B cell (primary cell): Measurements from ENCODE around the gene TSPAN1. TPM values are rescaled to one million over a fixed set of nuclear protein-coding genes. Genes with fewer than 3 reads are reported as not detected.

Experiments
- ATAC-seq: fragments of 200-7000 bp; cut with Tn5 transposase; one replicate; pipeline ENCODE4 v1.10.0; 2021; ENCODE audit warnings: low read depth, mild to moderate bottlenecking, moderate number of reproducible peaks, moderate library complexity
- CTCF ChIA-PET: fragments of 350-600 bp; sonication (Branson Sonifier 250); formaldehyde crosslinking; loops from one replicate; lab custom pipeline; 2021; ENCODE audit warnings: antibody characterized with exemption, inconsistent platforms; lab: Charles Lee
- POLR2A ChIA-PET: fragments of 350-600 bp; sonication (Branson Sonifier 250); formaldehyde crosslinking; loops from one replicate; lab custom pipeline; 2021; ENCODE audit warnings: antibody characterized with exemption; lab: Charles Lee
- DNase-seq: peaks from one replicate; pipeline ENCODE4 v3.0.0; 2013
- H2AFZ ChIP-seq: 2 replicates; pipeline ENCODE4 v1.6.1; 2012; ENCODE audit warnings: mild to moderate bottlenecking, low read depth, low read length; ENCODE audit not compliant: insufficient read depth, poor library complexity, severe bottlenecking
- H3K27ac ChIP-seq, 2 donors: 1 replicate in 1 of 2; 2 replicates in 1 of 2; pipeline ENCODE4 v1.5.1; 2012 to 2013; ENCODE audit warnings: low read length in 2 of 2, mild to moderate bottlenecking in 2 of 2, moderate library complexity in 1 of 2
- H3K27me3 ChIP-seq, 4 experiments: fragments of 200-600 bp in 1 of 4; sonication (generic) in 1 of 4; replicated peaks in 1 of 4; 1 replicate in 2 of 4; 2 replicates in 2 of 4; pipeline versions ENCODE4 v1.6.1 to v1.7.0; 2013 to 2016; ENCODE audit warnings: low read length in 3 of 4, mild to moderate bottlenecking in 2 of 4, mixed read lengths in 1 of 4, moderate library complexity in 1 of 4; ENCODE audit not compliant: insufficient read depth in 4 of 4, control insufficient read depth in 3 of 4; ENCODE audit errors: control extremely low read depth in 1 of 4
- H3K36me3 ChIP-seq, 2 experiments: replicated peaks in 1 of 2; 1 replicate in 1 of 2; 2 replicates in 1 of 2; pipeline versions ENCODE4 v1.6.1 to v1.7.1; 2013; ENCODE audit warnings: low read length in 1 of 2; ENCODE audit not compliant: insufficient read depth in 2 of 2, control insufficient read depth in 1 of 2; ENCODE audit errors: control extremely low read depth in 1 of 2, extremely low read depth in 1 of 2
- H3K4me1 ChIP-seq, 2 donors: fragments of 200-600 bp in 1 of 2; sonication (generic) in 1 of 2; 1 replicate in 1 of 2; 2 replicates in 1 of 2; pipeline versions ENCODE4 v1.5.1 to v1.6.1; 2013 to 2017; ENCODE audit warnings: low read length in 2 of 2; ENCODE audit not compliant: control insufficient read depth in 2 of 2, insufficient read depth in 2 of 2
- H3K4me2 ChIP-seq: replicated peaks from 2 replicates; pipeline ENCODE3; 2012; ENCODE audit warnings: mild to moderate bottlenecking, low read depth, low read length; ENCODE audit not compliant: poor library complexity, severe bottlenecking
- H3K4me3 ChIP-seq, 5 experiments: fragments of 200-600 bp in 1 of 5; sonication (generic) in 1 of 5; 1 replicate in 3 of 5; 2 replicates in 2 of 5; pipeline versions ENCODE4 v1.5.1 to v1.7.0; 2011 to 2016; ENCODE audit warnings: low read length in 4 of 5, mild to moderate bottlenecking in 4 of 5, low read depth in 2 of 5, control low read depth in 1 of 5, moderate library complexity in 1 of 5; ENCODE audit not compliant: insufficient read depth in 1 of 5; ENCODE audit errors: control extremely low read depth in 1 of 5, extremely low read depth in 1 of 5
- H3K79me2 ChIP-seq: fragments of 200-600 bp; sonication (generic); one replicate; pipeline ENCODE4 v1.6.0; 2016; ENCODE audit warnings: low read length; ENCODE audit not compliant: control insufficient read depth, insufficient read depth
- H3K9ac ChIP-seq: fragments of 200-600 bp; sonication (generic); 2 replicates; pipeline ENCODE4 v1.6.1; 2017; ENCODE audit warnings: mild to moderate bottlenecking, low read length, moderate library complexity
- H3K9me3 ChIP-seq, 3 donors: one replicate each; pipeline versions ENCODE4 v1.6.1 to v1.7.1; 2013; ENCODE audit warnings: low read length in 2 of 3; ENCODE audit not compliant: control insufficient read depth in 2 of 3, insufficient read depth in 1 of 3; ENCODE audit errors: control extremely low read depth in 1 of 3
- H4K20me1 ChIP-seq: 2 replicates; pipeline ENCODE4 v1.6.0; 2012; ENCODE audit warnings: mild to moderate bottlenecking, low read length; ENCODE audit not compliant: insufficient read depth, control insufficient read depth, poor library complexity, severe bottlenecking
- H3K27ac Mint-ChIP-seq: one replicate; pipeline ENCODE4 v1.8.0; 2021; ENCODE audit warnings: mixed read lengths
- H3K27me3 Mint-ChIP-seq: one replicate; pipeline ENCODE4 v1.8.0; 2021; ENCODE audit warnings: mixed read lengths
- H3K4me1 Mint-ChIP-seq: one replicate; pipeline ENCODE4 v1.8.0; 2021; ENCODE audit warnings: mixed read lengths
- H3K4me3 Mint-ChIP-seq: one replicate; pipeline ENCODE4 v1.8.0; 2021; ENCODE audit warnings: mixed read lengths
- H3K9me3 Mint-ChIP-seq: one replicate; pipeline ENCODE4 v1.8.0; 2022; ENCODE audit warnings: mixed read lengths; ENCODE audit not compliant: insufficient read depth
- EZH2 ChIP-seq: IDR thresholded peaks from 2 replicates; pipeline ENCODE4 v1.6.1; 2012; ENCODE audit warnings: borderline replicate concordance, low read depth, mild to moderate bottlenecking, moderate library complexity, low read length; ENCODE audit not compliant: insufficient read depth, poor library complexity, severe bottlenecking
- WGBS: methylation state at CpG from one replicate; pipeline ENCODE4 v1.1.5; 2013; ENCODE audit warnings: missing lambda C conversion rate; ENCODE audit not compliant: insufficient coverage; 5-methylcytosine and 5-hydroxymethylcytosine counted together
- intact Hi-C: fragments of 100-400 bp; cut with micrococcal nuclease; formaldehyde crosslinking; loops from one replicate; pipeline ENCODE4 v1.10.0; 2022
- polyA plus RNA-seq: library from polyadenylated mRNA; depleted of rRNA; stranded (reverse); fragments of >200 nt; gene quantifications from 2 replicates; pipeline ENCODE4 v1.2.3, GENCODE V29; 2012
- total RNA-seq, 2 donors: library from RNA; stranded (reverse); fragments of 120-200 nt in 1 of 2; gene quantifications; 1 replicate in 1 of 2; 2 replicates in 1 of 2; pipeline versions ENCODE4 v1.2.3 to v1.2.4, GENCODE V29; 2013 to 2022
- TF ChIP-seq, protein P1 (sequence below): fragments of 200-600 bp; IDR thresholded peaks from one replicate; pipeline ENCODE4 v1.8.0; 2022; ENCODE audit warnings: antibody characterized with exemption, mild to moderate bottlenecking

Gene TSPAN1
- total and polyA plus RNA-seq, 2 donors (not counting 1 experiment from before 2014, with no cell fraction given) = not detected

DNA sequence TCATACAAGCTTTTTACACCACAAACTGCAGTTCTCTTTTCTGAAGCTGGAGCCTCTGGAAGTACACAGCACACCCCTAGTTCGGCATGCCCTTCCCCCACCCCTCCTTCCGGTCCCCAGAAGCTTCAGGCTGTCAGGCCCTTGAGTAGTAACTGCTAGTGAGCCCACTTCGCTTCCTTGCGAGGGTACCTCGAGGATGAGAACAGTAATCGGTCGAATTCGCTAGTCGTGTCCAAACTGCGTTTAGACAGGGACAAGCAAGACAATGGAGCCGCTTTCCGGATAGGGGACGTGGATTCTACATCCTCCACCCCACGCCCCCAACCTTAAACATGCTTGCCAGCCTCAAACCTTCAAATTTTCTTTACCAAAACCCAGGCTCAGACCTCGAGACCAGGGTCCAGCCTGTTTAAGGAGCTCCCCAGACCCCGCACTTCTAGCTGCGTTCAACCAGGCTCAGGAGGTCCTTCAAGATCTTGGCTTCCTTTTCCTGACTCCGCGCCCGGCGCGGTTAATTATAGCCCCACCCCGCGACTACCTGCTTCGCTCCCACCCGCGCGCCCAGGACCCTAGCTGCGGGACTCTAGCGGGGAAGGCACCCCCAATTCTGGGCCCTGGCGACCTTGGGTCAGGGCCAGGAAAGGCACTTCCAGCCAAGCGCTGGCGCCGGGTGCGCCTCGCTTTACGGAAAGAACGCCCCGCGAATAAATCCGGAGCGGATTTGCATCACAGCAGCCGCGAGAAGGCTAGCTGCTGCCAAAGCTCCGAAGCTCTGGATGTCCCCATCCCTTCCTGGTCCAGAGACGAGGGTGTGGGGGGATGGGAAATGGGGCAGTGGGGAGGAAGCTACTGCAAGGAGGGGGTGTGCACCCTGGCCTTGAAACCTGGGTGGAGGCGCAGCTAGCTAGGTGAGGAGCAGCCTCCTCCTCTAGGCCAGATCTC, 8.1 kb upstream of the TSPAN1 start:
- TF ChIP-seq EZH2 = no peak
- TF ChIP-seq, protein P1, sequence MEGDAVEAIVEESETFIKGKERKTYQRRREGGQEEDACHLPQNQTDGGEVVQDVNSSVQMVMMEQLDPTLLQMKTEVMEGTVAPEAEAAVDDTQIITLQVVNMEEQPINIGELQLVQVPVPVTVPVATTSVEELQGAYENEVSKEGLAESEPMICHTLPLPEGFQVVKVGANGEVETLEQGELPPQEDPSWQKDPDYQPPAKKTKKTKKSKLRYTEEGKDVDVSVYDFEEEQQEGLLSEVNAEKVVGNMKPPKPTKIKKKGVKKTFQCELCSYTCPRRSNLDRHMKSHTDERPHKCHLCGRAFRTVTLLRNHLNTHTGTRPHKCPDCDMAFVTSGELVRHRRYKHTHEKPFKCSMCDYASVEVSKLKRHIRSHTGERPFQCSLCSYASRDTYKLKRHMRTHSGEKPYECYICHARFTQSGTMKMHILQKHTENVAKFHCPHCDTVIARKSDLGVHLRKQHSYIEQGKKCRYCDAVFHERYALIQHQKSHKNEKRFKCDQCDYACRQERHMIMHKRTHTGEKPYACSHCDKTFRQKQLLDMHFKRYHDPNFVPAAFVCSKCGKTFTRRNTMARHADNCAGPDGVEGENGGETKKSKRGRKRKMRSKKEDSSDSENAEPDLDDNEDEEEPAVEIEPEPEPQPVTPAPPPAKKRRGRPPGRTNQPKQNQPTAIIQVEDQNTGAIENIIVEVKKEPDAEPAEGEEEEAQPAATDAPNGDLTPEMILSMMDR = no peak
- Mint-ChIP-seq H3K27me3 (peaks cover 21% of the 10 kb centered on the region), H3K4me3 (peak overlapping the region; percentile 90), H3K9me3 (no peaks in the 10 kb centered on the region), H3K27ac (peak overlapping the region; percentile 57), H3K4me1 (peaks cover 27% of the 10 kb centered on the region)
- 3% methylated on average over 47 of the region's 47 CpGs for WGBS
- ChIA-PET CTCF (interaction anchor here (0.8 to 1.9 kb wide), 9 partner anchors 10 to 131 kb away, joined by 3 to 10 read pairs (median 3); no protein-coding TSS in a partner anchor), POLR2A (interaction anchor here (1.0 to 1.1 kb wide), 2 partner anchors 34 to 481 kb away, joined by 3 to 4 read pairs; partner anchors contain the start of gene PIK3R3)
- H3K79me2 ChIP-seq = no peaks in the 10 kb centered on the region
- H3K4me2 ChIP-seq = peak overlapping the region; percentile 98
- H3K27ac ChIP-seq = peak overlapping the region; percentile 1 to 46
- no peaks in the 10 kb centered on the region for H4K20me1 ChIP-seq
- peak overlapping the region; percentile 97 for H2AFZ ChIP-seq
- ATAC-seq (peak; percentile 47), DNase-seq (peak; percentile 58)
- no peaks in the 10 kb centered on the region for H3K9me3 ChIP-seq
- H3K4me1 ChIP-seq = peaks cover 18 to 25% of the 10 kb centered on the region in 2 donors
- H3K9ac ChIP-seq = peak overlapping the region; percentile 81
- intact Hi-C loops = no loop called here
- no peaks in the 10 kb centered on the region for H3K36me3 ChIP-seq
- H3K27me3 ChIP-seq = peaks cover 0 to 17% (median 0%) of the 10 kb centered on the region in 4 experiments
- H3K4me3 ChIP-seq = peak overlapping the region; percentile 50 to 86 (median 65)

DNA sequence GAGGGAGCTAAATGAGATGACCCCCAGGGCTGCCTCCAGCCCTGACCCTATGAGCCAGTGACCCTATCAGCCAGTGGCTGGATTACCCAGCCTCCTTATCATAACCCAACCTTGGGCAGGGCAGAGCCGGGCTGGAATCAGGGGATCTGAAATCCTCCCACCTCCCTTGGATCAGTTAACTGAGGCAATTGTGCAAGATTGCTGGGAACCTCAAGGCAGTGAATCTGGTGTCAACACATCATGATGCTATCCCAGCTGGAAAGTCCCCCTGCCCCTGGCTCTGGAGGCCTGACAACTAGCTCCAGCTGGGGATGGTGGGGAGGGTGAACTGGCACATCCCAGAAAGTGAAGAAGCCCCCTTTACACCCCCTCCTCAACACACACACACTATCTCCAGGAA, 6.4 kb upstream of the TSPAN1 start:
- H3K9ac ChIP-seq = no peak overlapping the region
- no peak for DNase-seq
- no peak for ATAC-seq
- H3K27ac Mint-ChIP-seq = no peak overlapping the region
- no peak overlapping the region for H3K4me3 ChIP-seq
- H3K4me2 ChIP-seq = no peak overlapping the region
- no peaks in the 10 kb centered on the region for H3K36me3 ChIP-seq
- TF ChIP-seq, protein P1 = no peak
- no peak for TF ChIP-seq EZH2
- H3K9me3 ChIP-seq = no peaks in the 10 kb centered on the region
- H3K27ac ChIP-seq = no peak overlapping the region
- no peaks in the 10 kb centered on the region for H4K20me1 ChIP-seq
- WGBS = 88% methylated on average over 1 of the region's 1 CpG
- POLR2A ChIA-PET = no interaction called here
- H3K27me3 Mint-ChIP-seq = peaks cover 21% of the 10 kb centered on the region
- intact Hi-C loops = no loop called here
- peaks cover 30% of the 10 kb centered on the region for H3K4me1 Mint-ChIP-seq
- peak overlapping the region; percentile 8 for H3K4me3 Mint-ChIP-seq
- CTCF ChIA-PET = interaction anchor here (1.7 kb wide), 1 partner anchor 119 kb away, joined by 3 read pairs; no protein-coding TSS in a partner anchor
- peaks cover 18 to 34% of the 10 kb centered on the region in 2 donors for H3K4me1 ChIP-seq
- H2AFZ ChIP-seq = no peak overlapping the region
- H3K9me3 Mint-ChIP-seq = no peaks in the 10 kb centered on the region
- no peaks in the 10 kb centered on the region for H3K79me2 ChIP-seq
- H3K27me3 ChIP-seq = peaks cover 0 to 17% (median 0%) of the 10 kb centered on the region in 4 experiments
